HG02798 (cell line): ENCODE results near the gene CIAO1.
"Not testable (repeated sequence)": the region's sequence is repeated elsewhere in the genome, so short reads cannot be mapped to it uniquely, and the experiment has no call there.

ENCODE experiments used
- ATAC-seq: cut with Tn5 transposase; IDR thresholded peaks from one replicate; pipeline ENCODE4 v1.9.1; 2021; ENCODE audit warnings: mild to moderate bottlenecking; ENCODE audit not compliant: unreplicated experiment, poor library complexity

CIAO1 gene

GRCh38 chr2:96248624-96249023 is 17.4 kb upstream of the CIAO1 start:
- no peak for ATAC-seq

- ATAC-seq: no peak
Measured at GRCh38 chr2:96249654-96250053, 16.4 kb upstream of the CIAO1 start.

GRCh38 chr2:96250188-96250587 is 15.8 kb upstream of the CIAO1 start:
- no peak for ATAC-seq

- ATAC-seq: no peak
Measured at GRCh38 chr2:96251721-96252292, 14.2 kb upstream of the CIAO1 start.

GRCh38 chr2:96252526-96252925 is 13.5 kb upstream of the CIAO1 start:
- no peak for ATAC-seq

GRCh38 chr2:96253006-96253405 is 13.0 kb upstream of the CIAO1 start:
- ATAC-seq: no peak

- no peak for ATAC-seq
Measured at GRCh38 chr2:96254571-96254970, 11.5 kb upstream of the CIAO1 start.

GRCh38 chr2:96256611-96257113 is 9.4 kb upstream of the CIAO1 start:
- no peak for ATAC-seq

- not testable (repeated sequence) for ATAC-seq
Measured at GRCh38 chr2:96257744-96258143, 8.3 kb upstream of the CIAO1 start.

- no peak for ATAC-seq
Measured at GRCh38 chr2:96258166-96259022, 7.6 kb upstream of the CIAO1 start.

GRCh38 chr2:96259497-96259921 is 6.5 kb upstream of the CIAO1 start:
- no peak for ATAC-seq

- peak; percentile 46 for ATAC-seq
Measured at GRCh38 chr2:96260387-96261260, 5.4 kb upstream of the CIAO1 start.

- ATAC-seq: no peak
Measured at GRCh38 chr2:96261328-96262003, 4.6 kb upstream of the CIAO1 start.

GRCh38 chr2:96262306-96262705 is 3.7 kb upstream of the CIAO1 start:
- no peak for ATAC-seq

- no peak for ATAC-seq
Measured at GRCh38 chr2:96264086-96264485, 1.9 kb upstream of the CIAO1 start.

- ATAC-seq: no peak
Measured at GRCh38 chr2:96264656-96265348, 1.2 kb upstream of the CIAO1 start.

GRCh38 chr2:96265349-96265839 is 631 bp upstream of the CIAO1 start:
- no peak for ATAC-seq

GRCh38 chr2:96267159-96267971 is 1.3 kb downstream of the CIAO1 start:
- no peak for ATAC-seq

GRCh38 chr2:96271995-96272394 is 6.0 kb downstream of the CIAO1 start:
- ATAC-seq: no peak
